Loucy (cell line): ENCODE measurements around the gene POM121C.
"Not testable (repeated sequence)": the region's sequence is repeated elsewhere in the genome, so short reads cannot be mapped to it uniquely, and the experiment has no call there.

ENCODE experiments used
- H2AFZ ChIP-seq: fragments of 200-600 bp; sonication (generic); 2 replicates; pipeline ENCODE4 v1.6.0; 2016; ENCODE audit warnings: antibody characterized with exemption, mild to moderate bottlenecking, low read length, moderate library complexity
- H3F3A ChIP-seq: fragments of 200-600 bp; 2 replicates; pipeline ENCODE4 v1.6.0; 2016; ENCODE audit warnings: antibody characterized with exemption, low read depth, mild to moderate bottlenecking
- H3K27me3 ChIP-seq: fragments of 200-600 bp; sonication (generic); 2 replicates; pipeline ENCODE4 v1.6.1; 2014; ENCODE audit warnings: low read length, mild to moderate bottlenecking; ENCODE audit not compliant: insufficient read depth, poor library complexity, severe bottlenecking
- H3K36me3 ChIP-seq: fragments of 200-600 bp; sonication (generic); 2 replicates; pipeline ENCODE4 v1.6.1; 2016; ENCODE audit warnings: low read length; ENCODE audit not compliant: insufficient read depth
- H3K4me1 ChIP-seq: fragments of 200-600 bp; sonication (generic); 2 replicates; pipeline ENCODE4 v1.5.1; 2014; ENCODE audit warnings: low read length, mild to moderate bottlenecking; ENCODE audit not compliant: insufficient read depth, poor library complexity, severe bottlenecking
- H3K4me2 ChIP-seq: fragments of 200-600 bp; sonication (generic); 2 replicates; pipeline ENCODE4 v1.6.0; 2014; ENCODE audit warnings: antibody characterized with exemption, low read length, low read depth, mild to moderate bottlenecking; ENCODE audit not compliant: poor library complexity, severe bottlenecking
- H3K4me3 ChIP-seq: fragments of 200-600 bp; sonication (generic); 2 replicates; pipeline ENCODE4 v1.5.1; 2014; ENCODE audit warnings: low read length, mild to moderate bottlenecking, mixed read lengths; ENCODE audit not compliant: poor library complexity, severe bottlenecking
- H3K79me2 ChIP-seq: fragments of 200-600 bp; sonication (generic); 2 replicates; pipeline ENCODE4 v1.6.1; 2014; ENCODE audit warnings: low read length; ENCODE audit not compliant: insufficient read depth
- H3K9ac ChIP-seq: fragments of 200-600 bp; sonication (generic); 2 replicates; pipeline ENCODE4 v1.6.0; 2014; ENCODE audit warnings: mild to moderate bottlenecking, low read depth, low read length, moderate library complexity; ENCODE audit not compliant: poor library complexity, severe bottlenecking
- H3K9me2 ChIP-seq: fragments of 200-600 bp; sonication (generic); replicated peaks from 2 replicates; pipeline ENCODE4 v1.6.1; 2016; ENCODE audit warnings: low read depth, low read length, mixed read lengths
- H3K9me3 ChIP-seq: fragments of 200-600 bp; sonication (generic); 2 replicates; pipeline ENCODE4 v1.6.1; 2014; ENCODE audit warnings: mild to moderate bottlenecking, antibody characterized with exemption, low read length, low read depth; ENCODE audit not compliant: insufficient read depth
- H4K20me1 ChIP-seq: fragments of 200-600 bp; sonication (generic); 2 replicates; pipeline ENCODE4 v1.6.0; 2014; ENCODE audit warnings: antibody characterized with exemption, low read length, mild to moderate bottlenecking; ENCODE audit not compliant: insufficient read depth, poor library complexity, severe bottlenecking

POM121C gene

GRCh38 chr7:75415428-75415817 is 70.7 kb downstream of the POM121C start:
- not testable (repeated sequence) for H3K4me3 ChIP-seq, H3K4me1 ChIP-seq, H3F3A ChIP-seq, H3K36me3 ChIP-seq, H2AFZ ChIP-seq, H3K79me2 ChIP-seq, H3K27me3 ChIP-seq, H3K4me2 ChIP-seq, H3K9me2 ChIP-seq, H4K20me1 ChIP-seq, H3K9me3 ChIP-seq, H3K9ac ChIP-seq

GRCh38 chr7:75414708-75415427 is 71.2 kb downstream of the POM121C start:
- H3K4me1 ChIP-seq, H3K79me2 ChIP-seq, H3K4me2 ChIP-seq, H3K9me2 ChIP-seq, H3K36me3 ChIP-seq, H3K4me3 ChIP-seq, H4K20me1 ChIP-seq, H3K9me3 ChIP-seq, H3K9ac ChIP-seq, H2AFZ ChIP-seq, H3F3A ChIP-seq, H3K27me3 ChIP-seq: not testable (repeated sequence)

- H2AFZ ChIP-seq, H3K4me1 ChIP-seq, H3K79me2 ChIP-seq, H3K4me3 ChIP-seq, H4K20me1 ChIP-seq, H3K27me3 ChIP-seq, H3K9me3 ChIP-seq, H3K4me2 ChIP-seq, H3K9me2 ChIP-seq, H3K36me3 ChIP-seq, H3F3A ChIP-seq, H3K9ac ChIP-seq: not testable (repeated sequence)
These were observed 71.9 kb downstream of the POM121C start for GRCh38 chr7:75414204-75414603.

- H4K20me1 ChIP-seq, H3K9me2 ChIP-seq, H3K9me3 ChIP-seq, H3K4me2 ChIP-seq, H3K27me3 ChIP-seq, H3K36me3 ChIP-seq, H3K4me3 ChIP-seq, H3K9ac ChIP-seq, H3K4me1 ChIP-seq, H3K79me2 ChIP-seq, H3F3A ChIP-seq, H2AFZ ChIP-seq: not testable (repeated sequence)
These were observed 75.3 kb downstream of the POM121C start for GRCh38 chr7:75410823-75411173.

GRCh38 chr7:75409880-75410822 is 75.9 kb downstream of the POM121C start:
- not testable (repeated sequence) for H3K79me2 ChIP-seq, H3K9ac ChIP-seq, H3K36me3 ChIP-seq, H3F3A ChIP-seq, H3K4me2 ChIP-seq, H3K27me3 ChIP-seq, H4K20me1 ChIP-seq, H3K9me2 ChIP-seq, H3K9me3 ChIP-seq, H3K4me3 ChIP-seq, H2AFZ ChIP-seq, H3K4me1 ChIP-seq

DNA sequence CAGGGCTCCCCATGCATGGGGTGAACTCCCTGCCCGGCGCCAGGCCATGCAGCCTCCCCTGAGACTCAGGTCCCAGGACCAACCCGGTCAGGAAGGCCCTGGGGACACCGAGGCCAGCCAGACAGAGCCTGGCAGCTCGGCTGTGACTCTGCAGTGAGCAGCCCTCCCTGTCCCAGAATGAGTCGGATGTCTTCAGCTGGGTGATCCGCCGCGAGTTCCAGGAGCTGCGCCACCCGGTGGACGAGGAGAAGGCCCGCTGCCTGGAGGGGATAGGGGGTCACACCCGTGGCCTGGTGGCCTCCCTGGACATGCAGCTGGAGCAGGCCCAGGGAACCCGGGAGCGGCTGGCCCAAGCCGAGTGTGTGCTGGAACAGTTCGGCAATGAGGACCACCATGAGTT is 81.4 kb downstream of the POM121C start:
- not testable (repeated sequence) for H3K9me3 ChIP-seq, H3K4me1 ChIP-seq, H3K4me3 ChIP-seq, H2AFZ ChIP-seq, H3K9me2 ChIP-seq, H3K36me3 ChIP-seq, H3K9ac ChIP-seq, H3K27me3 ChIP-seq, H3F3A ChIP-seq, H4K20me1 ChIP-seq, H3K79me2 ChIP-seq, H3K4me2 ChIP-seq

DNA sequence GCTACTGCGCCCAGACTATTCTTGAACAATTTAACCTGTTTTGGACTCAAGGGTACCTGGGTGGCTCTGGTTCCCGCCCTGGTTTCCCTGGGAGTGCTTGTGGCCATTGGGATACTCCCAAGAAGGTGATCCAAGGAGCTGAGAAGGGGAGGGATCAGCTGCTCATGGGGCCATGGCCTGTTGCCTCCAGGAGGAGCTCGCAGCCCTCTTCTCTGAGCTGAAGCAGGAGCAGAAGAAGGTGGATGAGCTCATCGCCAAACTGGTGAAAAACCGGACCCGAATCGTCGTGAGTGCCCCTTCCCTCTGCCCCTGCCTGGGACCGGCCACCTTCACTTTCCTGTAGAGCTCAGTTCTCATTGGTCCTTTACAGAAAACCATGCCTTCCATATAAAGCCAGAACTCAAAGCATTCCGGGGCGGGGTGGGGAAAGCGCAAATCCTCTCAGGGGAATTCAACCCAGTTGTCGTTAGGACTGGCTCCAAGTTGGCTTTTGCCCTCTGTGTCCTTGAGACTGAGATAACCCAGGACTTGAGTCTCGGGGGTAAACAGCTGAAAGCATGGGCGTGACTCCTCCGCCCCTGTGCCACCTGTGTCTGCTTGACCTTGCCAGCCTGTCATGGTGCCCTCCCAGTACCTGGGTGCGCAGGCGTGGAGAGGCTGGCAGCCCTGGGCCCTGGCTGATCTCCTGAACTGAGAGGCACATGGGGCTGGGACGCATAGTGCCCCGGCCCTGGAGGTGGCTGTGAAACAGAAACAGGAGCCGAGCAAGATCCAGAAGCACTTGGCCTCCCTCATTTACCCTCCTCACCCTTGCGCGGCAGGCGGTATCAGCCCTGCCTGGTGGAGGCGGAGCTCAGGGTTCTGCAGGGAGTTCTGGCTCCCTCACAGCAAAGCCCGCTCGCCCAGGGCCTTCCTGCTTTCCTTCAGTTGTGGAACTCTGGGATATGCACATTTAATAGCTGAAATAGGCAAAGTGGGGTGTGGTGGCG is 82.3 kb downstream of the POM121C start:
- H3K79me2 ChIP-seq, H3K4me3 ChIP-seq, H3F3A ChIP-seq, H3K9me3 ChIP-seq, H3K9ac ChIP-seq, H3K4me1 ChIP-seq, H4K20me1 ChIP-seq, H3K36me3 ChIP-seq, H3K4me2 ChIP-seq, H3K9me2 ChIP-seq, H2AFZ ChIP-seq, H3K27me3 ChIP-seq: not testable (repeated sequence)
